ENCODE measurements around the gene GLO1.

- TF ChIP-seq GATA2 (IDR thresholded peaks at IDR 0.05; ENCODE audit: low read depth, low read length), result no peak
- TF ChIP-seq GATA3 (IDR thresholded peaks at IDR 0.05; ENCODE audit: low read depth, low read length), result no peak
Observed at GRCh38 chr6:38697846-38698245, 5.1 kb downstream of the GLO1 start.

Data from SH-SY5Y (cell line).